ENCODE data around the gene MSX1.
A peak's percentile ranks its signal among the peaks of the same experiment; 100 is the strongest.

The MSX1 gene

DNA sequence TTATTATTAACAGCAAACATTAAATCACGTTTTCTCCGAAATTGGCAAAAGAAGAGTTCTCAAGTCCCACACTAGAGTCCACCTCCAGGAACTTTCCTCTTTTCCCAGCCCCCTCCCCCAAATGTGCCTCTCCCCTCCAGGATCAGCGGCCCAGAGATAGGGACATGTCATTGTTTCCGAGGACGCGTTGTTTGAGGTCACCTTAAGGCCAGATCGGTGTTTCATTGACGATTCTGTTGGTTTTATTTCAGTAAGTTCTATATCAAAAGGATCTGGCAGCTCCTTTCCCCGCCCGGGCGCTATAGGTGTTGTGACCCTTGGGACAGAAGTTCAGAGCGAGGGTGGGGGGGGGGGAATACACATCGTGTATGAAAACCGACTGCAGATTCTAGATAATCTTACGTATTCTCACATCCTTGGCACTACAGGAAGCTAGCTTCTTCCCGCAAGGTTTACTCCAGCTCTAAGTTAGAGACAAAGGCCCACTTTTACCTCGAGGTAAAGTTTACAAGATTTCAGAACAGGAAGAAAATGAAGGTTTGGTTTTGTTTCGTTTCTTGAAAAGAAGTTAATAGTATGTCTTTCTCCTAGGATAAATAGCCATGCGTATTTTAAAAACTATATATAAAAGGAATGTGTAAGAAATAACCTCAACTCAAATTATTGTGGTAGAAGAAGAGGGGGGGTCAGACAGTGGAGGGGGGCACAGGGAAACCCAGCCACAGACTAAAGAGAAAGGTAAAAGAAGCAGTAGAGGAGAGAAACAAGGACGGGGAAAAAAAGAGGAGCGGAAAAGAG, 739 bp upstream of the MSX1 start:
- Mint-ChIP-seq H3K27me3 (peaks cover 83% of the 10 kb centered on the region), H3K9me3 (peaks cover 2% of the 10 kb centered on the region), H3K36me3 (ENCODE audit: low read depth) (no peaks in the 10 kb centered on the region), H3K4me3 (no peak overlapping the region), H3K4me1 (ENCODE audit: low read depth) (peaks cover 36% of the 10 kb centered on the region), H3K27ac (no peak overlapping the region)
- no peak for DNase-seq

DNA sequence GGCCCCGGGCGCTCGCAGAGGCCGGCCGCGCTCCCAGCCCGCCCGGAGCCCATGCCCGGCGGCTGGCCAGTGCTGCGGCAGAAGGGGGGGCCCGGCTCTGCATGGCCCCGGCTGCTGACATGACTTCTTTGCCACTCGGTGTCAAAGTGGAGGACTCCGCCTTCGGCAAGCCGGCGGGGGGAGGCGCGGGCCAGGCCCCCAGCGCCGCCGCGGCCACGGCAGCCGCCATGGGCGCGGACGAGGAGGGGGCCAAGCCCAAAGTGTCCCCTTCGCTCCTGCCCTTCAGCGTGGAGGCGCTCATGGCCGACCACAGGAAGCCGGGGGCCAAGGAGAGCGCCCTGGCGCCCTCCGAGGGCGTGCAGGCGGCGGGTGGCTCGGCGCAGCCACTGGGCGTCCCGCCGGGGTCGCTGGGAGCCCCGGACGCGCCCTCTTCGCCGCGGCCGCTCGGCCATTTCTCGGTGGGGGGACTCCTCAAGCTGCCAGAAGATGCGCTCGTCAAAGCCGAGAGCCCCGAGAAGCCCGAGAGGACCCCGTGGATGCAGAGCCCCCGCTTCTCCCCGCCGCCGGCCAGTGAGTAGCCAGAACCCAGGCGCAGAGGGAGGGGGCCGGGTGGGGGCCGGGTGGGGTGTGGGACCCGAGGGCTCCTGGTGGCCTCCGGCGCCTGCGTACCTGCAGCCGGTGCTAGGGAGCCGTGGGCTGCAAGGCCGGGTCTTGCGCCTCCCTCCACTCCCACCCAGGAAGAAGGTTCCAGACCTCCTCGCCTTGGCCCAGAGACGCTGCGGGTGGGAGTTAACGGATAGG, 534 bp downstream of the MSX1 start:
- Mint-ChIP-seq H3K4me1 (ENCODE audit: low read depth) (peaks cover 33% of the 10 kb centered on the region), H3K36me3 (ENCODE audit: low read depth) (no peaks in the 10 kb centered on the region), H3K27ac (no peak overlapping the region), H3K27me3 (peaks cover 86% of the 10 kb centered on the region), H3K4me3 (peak overlapping the region; percentile 65), H3K9me3 (peaks cover 2% of the 10 kb centered on the region)
- no peak for DNase-seq

DNA sequence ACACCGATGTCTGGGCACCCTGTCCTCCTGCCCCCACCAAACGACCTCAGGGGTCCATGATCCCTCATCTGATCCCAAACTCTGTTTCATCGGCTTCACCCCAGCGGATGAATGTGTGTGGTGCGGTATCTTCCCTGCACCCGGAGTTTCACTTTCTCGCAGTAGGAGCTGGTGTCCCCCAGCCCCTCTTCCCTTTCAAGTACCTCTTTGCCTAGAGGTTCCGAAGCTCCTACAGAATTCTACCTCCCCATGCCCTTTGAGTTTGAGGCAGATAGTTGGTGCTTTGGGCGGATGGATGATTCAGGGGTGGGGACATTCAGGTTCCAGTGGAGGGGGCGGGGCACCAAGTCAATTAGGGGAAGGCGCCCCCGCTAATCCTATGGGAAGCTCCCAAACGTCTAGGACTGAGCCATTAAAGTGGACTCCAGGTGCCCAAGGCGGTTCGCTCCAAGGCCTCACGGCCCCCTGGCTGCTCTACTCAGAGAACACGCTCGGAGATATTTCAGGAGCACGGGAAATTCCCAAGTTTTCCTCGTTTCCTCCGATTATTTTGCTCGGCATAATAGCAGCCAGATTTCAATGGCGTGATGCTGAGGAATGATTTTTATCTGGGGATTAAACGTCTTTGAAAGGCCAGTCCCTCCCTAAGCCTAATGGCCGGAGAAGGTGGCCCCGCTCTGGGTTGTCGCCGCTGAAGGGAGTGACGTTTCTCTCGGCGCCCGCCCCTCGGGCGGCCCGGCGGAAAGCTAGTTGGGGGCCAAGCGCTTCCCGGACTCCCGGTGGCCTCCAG, 1.3 kb downstream of the MSX1 start:
- H3K36me3 Mint-ChIP-seq (ENCODE audit: low read depth), result no peaks in the 10 kb centered on the region
- DNase-seq, result no peak
- H3K4me3 Mint-ChIP-seq, result peak overlapping the region; percentile 65
- peaks cover 2% of the 10 kb centered on the region for H3K9me3 Mint-ChIP-seq
- H3K27me3 Mint-ChIP-seq, result peaks cover 85% of the 10 kb centered on the region
- no peak overlapping the region for H3K27ac Mint-ChIP-seq
- peaks cover 34% of the 10 kb centered on the region for H3K4me1 Mint-ChIP-seq (ENCODE audit: low read depth)

DNA sequence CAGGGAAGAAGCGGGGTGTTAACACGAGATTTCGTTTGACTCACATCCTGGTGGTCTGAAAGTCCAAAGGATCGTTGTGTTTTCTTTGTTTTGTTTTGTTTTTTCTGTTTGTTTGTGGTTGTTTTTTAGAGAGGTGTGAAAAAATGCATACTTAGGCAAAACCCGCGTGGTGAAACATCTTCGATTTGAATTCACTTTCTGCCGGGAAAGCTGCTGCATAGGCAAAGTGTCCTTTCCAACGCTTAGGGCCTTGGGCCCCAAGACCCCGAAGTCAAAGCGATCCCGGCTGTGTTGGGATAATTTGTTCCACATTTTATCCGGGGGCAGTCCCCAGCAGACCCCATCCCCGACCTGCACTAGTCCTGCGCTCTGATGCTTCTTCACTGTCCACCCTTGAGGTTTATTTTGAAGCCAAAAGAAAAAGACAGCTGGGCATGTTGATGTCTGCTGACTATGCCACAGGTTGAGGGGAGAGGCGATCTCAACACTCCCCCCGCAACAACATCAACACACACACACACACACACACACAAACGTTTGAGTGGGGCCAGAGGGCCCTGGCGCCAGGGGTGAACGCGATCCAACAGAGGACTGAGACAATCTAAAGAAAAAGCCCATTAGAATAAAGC, 2.0 kb downstream of the MSX1 start:
- H3K4me3 Mint-ChIP-seq, result peak overlapping the region; percentile 39
- H3K27me3 Mint-ChIP-seq, result peaks cover 84% of the 10 kb centered on the region
- no peak overlapping the region for H3K27ac Mint-ChIP-seq
- DNase-seq, result no peak
- H3K4me1 Mint-ChIP-seq (ENCODE audit: low read depth), result peaks cover 33% of the 10 kb centered on the region
- peaks cover 2% of the 10 kb centered on the region for H3K9me3 Mint-ChIP-seq
- no peaks in the 10 kb centered on the region for H3K36me3 Mint-ChIP-seq (ENCODE audit: low read depth)

DNA sequence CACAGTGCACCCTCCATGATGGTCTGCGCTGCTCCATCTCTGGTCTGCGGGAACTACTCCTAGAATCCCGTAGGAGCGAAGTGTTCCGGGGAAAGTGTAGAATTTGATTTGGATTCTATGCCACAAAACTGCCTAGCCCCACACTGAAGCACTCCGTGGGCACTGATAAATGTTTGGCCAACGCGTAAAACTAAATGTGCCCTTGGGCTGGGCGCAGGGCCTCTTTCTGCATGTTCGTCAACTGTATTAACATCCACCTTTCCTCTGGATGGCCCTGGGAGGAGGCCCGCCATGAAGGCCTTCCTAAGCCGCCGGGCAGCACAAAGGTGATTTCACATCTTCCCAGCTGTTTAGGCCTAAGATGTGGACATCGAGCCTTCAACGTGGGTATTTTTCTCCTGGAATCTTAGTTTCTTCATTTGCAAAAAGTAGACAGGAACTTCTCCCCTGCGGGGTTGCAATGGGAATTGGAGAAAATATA, 2.6 kb downstream of the MSX1 start:
- no peak overlapping the region for H3K27ac Mint-ChIP-seq
- H3K9me3 Mint-ChIP-seq, result peaks cover 2% of the 10 kb centered on the region
- no peak for DNase-seq
- no peak overlapping the region for H3K4me3 Mint-ChIP-seq
- H3K27me3 Mint-ChIP-seq, result peaks cover 85% of the 10 kb centered on the region
- H3K4me1 Mint-ChIP-seq (ENCODE audit: low read depth), result peaks cover 33% of the 10 kb centered on the region
- H3K36me3 Mint-ChIP-seq (ENCODE audit: low read depth), result no peaks in the 10 kb centered on the region

DNA sequence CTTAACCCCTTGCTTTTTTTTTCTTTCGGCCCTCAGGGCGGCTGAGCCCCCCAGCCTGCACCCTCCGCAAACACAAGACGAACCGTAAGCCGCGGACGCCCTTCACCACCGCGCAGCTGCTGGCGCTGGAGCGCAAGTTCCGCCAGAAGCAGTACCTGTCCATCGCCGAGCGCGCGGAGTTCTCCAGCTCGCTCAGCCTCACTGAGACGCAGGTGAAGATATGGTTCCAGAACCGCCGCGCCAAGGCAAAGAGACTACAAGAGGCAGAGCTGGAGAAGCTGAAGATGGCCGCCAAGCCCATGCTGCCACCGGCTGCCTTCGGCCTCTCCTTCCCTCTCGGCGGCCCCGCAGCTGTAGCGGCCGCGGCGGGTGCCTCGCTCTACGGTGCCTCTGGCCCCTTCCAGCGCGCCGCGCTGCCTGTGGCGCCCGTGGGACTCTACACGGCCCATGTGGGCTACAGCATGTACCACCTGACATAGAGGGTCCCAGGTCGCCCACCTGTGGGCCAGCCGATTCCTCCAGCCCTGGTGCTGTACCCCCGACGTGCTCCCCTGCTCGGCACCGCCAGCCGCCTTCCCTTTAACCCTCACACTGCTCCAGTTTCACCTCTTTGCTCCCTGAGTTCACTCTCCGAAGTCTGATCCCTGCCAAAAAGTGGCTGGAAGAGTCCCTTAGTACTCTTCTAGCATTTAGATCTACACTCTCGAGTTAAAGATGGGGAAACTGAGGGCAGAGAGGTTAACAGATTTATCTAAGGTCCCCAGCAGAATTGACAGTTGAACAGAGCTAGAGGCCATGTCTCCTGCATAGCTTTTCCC, 3.4 kb downstream of the MSX1 start:
- Mint-ChIP-seq H3K4me1 (ENCODE audit: low read depth) (peaks cover 30% of the 10 kb centered on the region), H3K9me3 (peaks cover 2% of the 10 kb centered on the region), H3K4me3 (no peak overlapping the region), H3K27ac (no peak overlapping the region), H3K36me3 (ENCODE audit: low read depth) (no peaks in the 10 kb centered on the region), H3K27me3 (peaks cover 77% of the 10 kb centered on the region)
- no peak for DNase-seq

DNA sequence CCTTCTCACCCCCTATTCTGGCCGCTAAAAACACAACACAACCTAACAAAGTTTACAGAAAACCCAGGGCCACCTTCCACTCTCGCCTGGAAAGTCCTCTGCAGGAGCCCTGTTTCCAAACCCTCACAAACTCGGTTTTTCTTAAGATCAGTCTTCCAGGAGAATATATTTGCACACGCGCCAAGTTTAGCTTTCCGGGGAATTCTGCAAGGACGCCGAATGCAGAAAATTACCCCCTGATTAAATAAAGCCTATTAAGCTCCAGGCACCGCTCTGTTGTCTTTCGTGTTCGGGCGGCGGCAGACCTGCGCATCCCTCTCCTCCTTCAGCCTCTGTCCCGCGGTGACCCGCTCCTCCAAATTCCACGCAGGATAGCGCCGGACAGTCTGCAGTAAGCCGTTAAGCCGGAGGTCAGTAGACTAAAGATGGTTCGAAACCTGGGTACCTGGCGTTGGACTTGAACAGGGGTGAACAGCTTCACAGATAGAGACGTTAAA, 5.0 kb downstream of the MSX1 start:
- H3K27me3 Mint-ChIP-seq, result peaks cover 76% of the 10 kb centered on the region
- no peak overlapping the region for H3K27ac Mint-ChIP-seq
- H3K4me1 Mint-ChIP-seq (ENCODE audit: low read depth), result peaks cover 23% of the 10 kb centered on the region
- H3K9me3 Mint-ChIP-seq, result no peaks in the 10 kb centered on the region
- no peak for DNase-seq
- no peak overlapping the region for H3K4me3 Mint-ChIP-seq
- H3K36me3 Mint-ChIP-seq (ENCODE audit: low read depth), result no peaks in the 10 kb centered on the region

DNA sequence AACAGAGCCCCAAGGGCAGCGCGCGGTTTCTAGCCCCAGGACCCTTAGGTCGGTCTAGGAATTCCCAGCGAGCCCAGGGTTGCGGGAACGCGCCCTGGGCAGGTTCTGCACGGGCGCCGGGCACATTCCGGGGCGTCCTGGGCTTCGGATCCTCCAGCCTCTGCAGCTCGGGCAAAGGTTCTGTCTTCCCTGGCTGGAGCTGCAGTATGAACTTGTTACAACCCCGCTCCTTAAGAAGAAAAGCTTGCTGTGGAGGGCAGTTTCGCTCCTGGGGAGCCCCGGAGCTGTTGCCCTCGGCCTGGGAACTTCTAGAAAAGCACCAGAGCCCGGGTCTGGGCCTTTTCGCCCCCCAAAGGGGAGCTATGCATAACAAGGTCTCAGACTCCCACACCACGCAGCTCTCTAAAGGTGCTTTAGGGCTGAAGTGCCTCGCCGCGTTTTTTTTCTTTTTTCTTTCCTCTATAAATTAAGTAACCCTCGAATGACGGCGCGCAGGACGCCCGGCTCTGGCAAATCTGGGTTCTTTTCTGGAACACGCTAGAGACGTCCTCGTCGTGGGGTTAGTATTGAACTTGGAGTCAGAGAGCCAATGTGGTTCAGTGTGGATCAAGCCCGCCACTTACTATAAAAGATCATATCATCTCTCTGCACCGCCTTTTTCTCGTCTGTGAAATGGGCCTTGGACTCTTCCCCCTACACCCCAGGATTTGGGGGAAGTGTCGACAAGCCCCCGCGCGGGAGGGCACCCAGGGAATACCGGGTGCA, 5.7 kb downstream of the MSX1 start:
- H3K4me3 Mint-ChIP-seq, result no peak overlapping the region
- H3K9me3 Mint-ChIP-seq, result no peaks in the 10 kb centered on the region
- H3K27me3 Mint-ChIP-seq, result peaks cover 82% of the 10 kb centered on the region
- H3K27ac Mint-ChIP-seq, result peak overlapping the region; percentile 26
- DNase-seq, result no peak
- peaks cover 25% of the 10 kb centered on the region for H3K4me1 Mint-ChIP-seq (ENCODE audit: low read depth)
- no peaks in the 10 kb centered on the region for H3K36me3 Mint-ChIP-seq (ENCODE audit: low read depth)

DNA sequence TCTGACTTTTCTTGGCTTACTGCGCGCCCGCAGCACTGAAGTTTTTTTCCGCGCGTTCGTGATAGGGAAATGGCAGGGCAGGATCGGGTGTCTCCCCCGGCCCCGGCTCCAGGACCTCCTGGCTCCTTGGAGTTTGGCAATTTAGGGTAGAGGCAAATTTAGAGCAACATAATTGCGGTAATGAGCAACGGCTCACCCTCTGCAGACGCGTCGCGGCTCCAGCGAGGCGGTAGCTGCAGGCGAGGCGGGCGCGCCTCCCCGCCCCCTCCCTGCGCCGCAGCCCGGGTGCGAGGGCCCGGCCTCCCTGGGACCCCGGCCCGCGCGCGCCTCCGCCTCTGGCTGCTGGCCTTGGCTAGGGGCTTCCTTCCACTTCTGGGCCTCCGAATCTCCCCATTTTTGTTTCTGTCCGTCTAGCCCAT, 6.2 kb downstream of the MSX1 start:
- Mint-ChIP-seq H3K36me3 (ENCODE audit: low read depth) (no peaks in the 10 kb centered on the region), H3K4me1 (ENCODE audit: low read depth) (peaks cover 21% of the 10 kb centered on the region), H3K9me3 (no peaks in the 10 kb centered on the region), H3K27me3 (peaks cover 84% of the 10 kb centered on the region), H3K4me3 (peak overlapping the region; percentile 43), H3K27ac (peak overlapping the region; percentile 85)
- DNase-seq, result no peak

DNA sequence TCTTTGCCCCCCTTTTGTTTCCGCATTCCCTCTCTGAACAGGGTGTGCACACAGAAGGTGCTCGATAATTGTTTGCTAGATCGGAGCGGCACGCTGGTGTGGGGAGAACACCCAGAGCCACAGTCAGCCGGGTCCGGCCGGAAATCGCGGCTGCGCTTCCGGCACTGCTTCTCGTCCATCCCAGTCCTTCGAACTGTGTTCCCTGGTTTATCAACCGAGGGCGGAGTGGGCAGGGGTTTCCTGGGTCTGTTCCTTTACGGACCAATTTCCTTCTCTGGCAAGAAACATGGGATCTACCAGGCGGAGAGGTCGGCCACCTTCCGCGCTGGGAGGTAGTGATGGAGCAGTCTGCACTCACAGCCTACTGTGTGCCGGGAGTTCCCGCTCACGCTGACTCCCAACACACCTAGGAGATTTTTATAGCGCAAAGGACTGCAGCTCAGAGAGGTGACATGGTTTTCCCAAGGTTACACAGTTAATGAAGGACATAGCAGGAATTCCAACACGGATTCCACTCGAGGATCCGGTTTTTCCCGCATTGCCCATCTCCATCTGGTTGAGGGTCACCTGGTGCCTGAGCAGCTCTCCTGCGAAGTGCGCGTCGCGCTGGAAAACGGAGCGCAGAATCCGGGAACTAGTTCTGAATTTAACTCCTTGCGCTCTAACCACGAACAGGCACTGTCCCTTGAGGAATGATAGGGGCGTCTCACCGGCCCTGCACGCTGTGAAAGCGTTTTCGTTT, 6.8 kb downstream of the MSX1 start:
- H3K4me1 Mint-ChIP-seq (ENCODE audit: low read depth), result peaks cover 20% of the 10 kb centered on the region
- H3K27ac Mint-ChIP-seq, result peak overlapping the region; percentile 85
- H3K4me3 Mint-ChIP-seq, result peak overlapping the region; percentile 43
- DNase-seq, result no peak
- no peaks in the 10 kb centered on the region for H3K9me3 Mint-ChIP-seq
- H3K27me3 Mint-ChIP-seq, result peaks cover 84% of the 10 kb centered on the region
- H3K36me3 Mint-ChIP-seq (ENCODE audit: low read depth), result no peaks in the 10 kb centered on the region

DNA sequence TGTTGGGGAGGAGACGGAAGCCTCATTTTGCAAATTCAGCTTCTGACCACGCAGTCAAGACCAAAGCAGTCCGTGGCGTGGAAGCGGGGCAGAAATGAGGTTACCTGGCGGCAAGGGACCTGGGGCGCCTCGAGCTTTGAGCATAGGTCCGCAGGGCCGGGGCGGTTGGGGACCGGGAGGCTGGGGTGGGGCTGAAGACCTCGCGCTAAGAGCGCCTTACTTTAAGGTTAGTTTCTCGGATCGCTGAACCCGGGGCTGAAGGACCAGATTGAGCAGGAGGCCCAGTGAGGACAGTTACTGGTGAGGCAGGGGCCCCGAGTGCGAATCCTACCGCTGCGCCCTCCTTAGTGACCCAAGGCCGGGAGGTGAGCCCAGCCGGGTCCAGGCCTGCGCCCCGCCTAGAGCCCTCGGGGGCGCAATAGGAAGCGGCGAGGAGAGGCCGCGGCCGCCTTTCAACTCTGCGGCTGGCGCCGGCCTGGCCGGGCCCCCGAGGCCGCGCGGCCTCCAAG, 7.5 kb downstream of the MSX1 start:
- no peak overlapping the region for H3K4me3 Mint-ChIP-seq
- H3K27ac Mint-ChIP-seq, result no peak overlapping the region

DNA sequence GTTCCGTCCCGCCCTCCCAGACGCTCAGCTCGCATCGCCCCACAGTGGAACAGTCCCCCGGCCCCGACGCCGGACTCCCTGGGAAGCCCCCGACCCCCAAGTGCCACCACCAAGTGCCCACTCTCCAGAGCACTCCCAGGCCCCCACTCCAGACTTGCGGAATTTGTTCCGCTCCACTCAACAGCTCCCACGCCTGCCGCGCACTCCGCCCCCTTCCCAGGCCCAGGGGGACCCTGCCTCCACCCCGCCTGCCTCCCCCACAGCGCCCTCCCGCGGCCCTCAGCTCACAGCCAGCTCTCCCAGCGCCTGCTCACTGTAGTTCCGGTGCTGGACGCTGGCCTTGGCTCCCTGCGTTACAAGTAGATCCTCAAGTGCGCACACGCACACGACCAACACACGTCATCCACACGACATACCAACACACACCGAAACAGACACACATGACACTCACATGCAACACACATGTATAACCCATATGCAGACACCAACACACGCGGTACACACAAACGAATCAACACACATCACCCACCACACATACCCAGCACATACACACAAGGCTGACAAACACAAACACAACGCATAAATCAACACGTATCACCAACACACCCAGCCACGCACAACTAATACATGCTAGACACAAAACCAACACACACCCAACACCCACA, 8.0 kb downstream of the MSX1 start:
- H3K36me3 Mint-ChIP-seq (ENCODE audit: low read depth), result no peaks in the 10 kb centered on the region
- peaks cover 23% of the 10 kb centered on the region for H3K4me1 Mint-ChIP-seq (ENCODE audit: low read depth)
- no peak for DNase-seq
- H3K27me3 Mint-ChIP-seq, result peaks cover 83% of the 10 kb centered on the region
- no peak overlapping the region for H3K27ac Mint-ChIP-seq
- H3K9me3 Mint-ChIP-seq, result no peaks in the 10 kb centered on the region
- no peak overlapping the region for H3K4me3 Mint-ChIP-seq

More for the DNA sequence above, 7.5 kb downstream of the MSX1 start:
- H3K36me3 Mint-ChIP-seq (ENCODE audit: low read depth), result no peaks in the 10 kb centered on the region
- DNase-seq, result no peak
- peaks cover 83% of the 10 kb centered on the region for H3K27me3 Mint-ChIP-seq
- peaks cover 22% of the 10 kb centered on the region for H3K4me1 Mint-ChIP-seq (ENCODE audit: low read depth)
- no peaks in the 10 kb centered on the region for H3K9me3 Mint-ChIP-seq

Measured in activated T-cell treated with anti-CD3 and anti-CD28 coated beads, Interleukin-2, amount 50 U/mL, for 24 hours (primary cell).